Testis (tissue), 3 donors: Measurements from ENCODE around the gene PRDM12. TPM values are rescaled to one million over a fixed set of nuclear protein-coding genes. Genes with fewer than 3 reads are reported as not detected.

Experiments used
- DNase-seq: peaks from one replicate; pipeline ENCODE4 v3.0.0-alpha.2; 2019
- H3K27ac ChIP-seq, 2 donors: fragments of 200-600 bp; sonication (generic); one replicate each; pipeline ENCODE4 v1.5.1; 2019
- H3K27me3 ChIP-seq: fragments of 200-600 bp; sonication (generic); one replicate; pipeline ENCODE4 v1.5.1; 2019
- H3K36me3 ChIP-seq: fragments of 200-600 bp; sonication (generic); one replicate; pipeline ENCODE4 v1.5.1; 2017; ENCODE audit warnings: low read depth; ENCODE audit errors: missing control alignments
- H3K4me1 ChIP-seq: fragments of 200-600 bp; sonication (generic); one replicate; pipeline ENCODE4 v1.5.1; 2019
- H3K4me3 ChIP-seq, 2 donors: fragments of 200-600 bp; sonication (generic); one replicate each; pipeline ENCODE4 v1.5.1; 2017 to 2019
- H3K9me3 ChIP-seq: fragments of 200-600 bp; sonication (generic); one replicate; pipeline ENCODE4 v1.5.1; 2017
- POLR2A ChIP-seq: fragments of 450-650 bp; IDR thresholded peaks from one replicate; pipeline ENCODE4 v1.6.1; 2017; ENCODE audit warnings: antibody characterized with exemption, mild to moderate bottlenecking, moderate library complexity
- WGBS, 2 donors: methylation state at CpG; one replicate each; pipeline ENCODE4 v1.1.5; 2018; 5-methylcytosine and 5-hydroxymethylcytosine counted together
- intact Hi-C: fragments of 100-400 bp; cut with DNase I; formaldehyde crosslinking; loops from one replicate; pipeline ENCODE4 v1.15.1; 2023; ENCODE audit warnings: low total_unique reads
- polyA plus RNA-seq: library from polyadenylated mRNA; stranded (reverse); fragments of 350-450 nt; fragmentation: Illumina TruSeq; extraction: RNeasy Lipid Tissue Mini Kit (QIAGEN cat#74804); gene quantifications from one replicate; pipeline ENCODE4 v1.2.3, GENCODE V29; 2014; ENCODE audit warnings: low read depth, low replicate concordance; ENCODE audit not compliant: insufficient read depth
- total RNA-seq, 2 donors: library from RNA; depleted of rRNA; stranded (reverse); fragments of >200 nt; gene quantifications; one replicate each; pipeline ENCODE4 v1.2.3, GENCODE V29; 2016
- TF ChIP-seq, protein P1 (sequence below), 3 experiments: fragments of 450-650 bp in 2 of 3; fragments of 200-600 bp in 1 of 3; sonication (generic) in 1 of 3; IDR thresholded peaks; one replicate each; pipeline ENCODE4 v1.5.1; 2016 to 2019; ENCODE audit warnings: antibody characterized with exemption in 3 of 3, mild to moderate bottlenecking in 2 of 3, moderate library complexity in 1 of 3

PRDM12 gene
- total and polyA plus RNA-seq, 3 donors from 2014 or later, result 0.32 to 0.71 (median 0.68) TPM

DNA sequence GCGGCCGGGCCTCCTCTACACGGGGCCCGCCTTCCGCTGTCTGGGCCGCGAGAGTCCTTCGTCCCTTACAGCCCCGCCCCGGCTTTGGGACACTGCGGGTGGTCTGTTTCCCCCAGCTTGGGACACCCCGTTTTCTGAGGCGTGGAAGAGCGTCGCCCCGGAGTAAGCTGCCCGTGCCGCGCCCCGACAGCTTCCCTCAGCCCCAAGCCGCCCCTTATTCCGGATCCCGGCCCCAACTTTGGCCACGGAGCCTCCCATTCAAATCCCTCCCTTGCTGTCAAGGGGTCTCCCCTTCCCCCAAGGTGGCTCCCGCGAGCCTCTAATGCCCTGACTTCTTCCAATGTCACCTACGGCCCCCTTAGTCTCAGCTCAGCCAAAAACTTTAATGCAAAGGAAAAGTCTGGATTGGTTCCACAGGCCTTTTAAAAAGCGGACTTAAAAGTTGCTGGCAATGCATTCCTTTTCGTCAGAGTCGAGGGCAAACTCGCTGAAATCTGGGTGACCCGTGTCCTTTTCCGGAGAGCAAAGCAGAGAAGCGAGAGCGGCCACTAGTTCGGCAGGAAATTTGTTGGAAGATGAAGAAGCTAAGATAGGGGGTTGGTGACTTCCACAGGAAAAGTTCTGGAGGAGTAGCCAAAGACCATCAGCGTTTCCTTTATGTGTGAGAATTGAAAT is 49.0 kb downstream of the PRDM12 start:
- H3K27ac ChIP-seq, result peak overlapping the region; percentile 97 to 100
- peak overlapping the region; percentile 77 to 98 for H3K4me3 ChIP-seq
- no peaks in the 10 kb centered on the region for H3K9me3 ChIP-seq
- WGBS, 2 donors, result 0 to 1% methylated on average over 23 of the region's 37 CpGs
- intact Hi-C loops, result no loop called here
- DNase-seq, result peak; percentile 56
- no peaks in the 10 kb centered on the region for H3K27me3 ChIP-seq
- peaks cover 26% of the 10 kb centered on the region for H3K4me1 ChIP-seq
- no peaks in the 10 kb centered on the region for H3K36me3 ChIP-seq
- TF ChIP-seq, protein P1, sequence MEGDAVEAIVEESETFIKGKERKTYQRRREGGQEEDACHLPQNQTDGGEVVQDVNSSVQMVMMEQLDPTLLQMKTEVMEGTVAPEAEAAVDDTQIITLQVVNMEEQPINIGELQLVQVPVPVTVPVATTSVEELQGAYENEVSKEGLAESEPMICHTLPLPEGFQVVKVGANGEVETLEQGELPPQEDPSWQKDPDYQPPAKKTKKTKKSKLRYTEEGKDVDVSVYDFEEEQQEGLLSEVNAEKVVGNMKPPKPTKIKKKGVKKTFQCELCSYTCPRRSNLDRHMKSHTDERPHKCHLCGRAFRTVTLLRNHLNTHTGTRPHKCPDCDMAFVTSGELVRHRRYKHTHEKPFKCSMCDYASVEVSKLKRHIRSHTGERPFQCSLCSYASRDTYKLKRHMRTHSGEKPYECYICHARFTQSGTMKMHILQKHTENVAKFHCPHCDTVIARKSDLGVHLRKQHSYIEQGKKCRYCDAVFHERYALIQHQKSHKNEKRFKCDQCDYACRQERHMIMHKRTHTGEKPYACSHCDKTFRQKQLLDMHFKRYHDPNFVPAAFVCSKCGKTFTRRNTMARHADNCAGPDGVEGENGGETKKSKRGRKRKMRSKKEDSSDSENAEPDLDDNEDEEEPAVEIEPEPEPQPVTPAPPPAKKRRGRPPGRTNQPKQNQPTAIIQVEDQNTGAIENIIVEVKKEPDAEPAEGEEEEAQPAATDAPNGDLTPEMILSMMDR (IDR thresholded peaks at IDR 0.05), result no peak
- TF ChIP-seq POLR2A, result no peak

DNA sequence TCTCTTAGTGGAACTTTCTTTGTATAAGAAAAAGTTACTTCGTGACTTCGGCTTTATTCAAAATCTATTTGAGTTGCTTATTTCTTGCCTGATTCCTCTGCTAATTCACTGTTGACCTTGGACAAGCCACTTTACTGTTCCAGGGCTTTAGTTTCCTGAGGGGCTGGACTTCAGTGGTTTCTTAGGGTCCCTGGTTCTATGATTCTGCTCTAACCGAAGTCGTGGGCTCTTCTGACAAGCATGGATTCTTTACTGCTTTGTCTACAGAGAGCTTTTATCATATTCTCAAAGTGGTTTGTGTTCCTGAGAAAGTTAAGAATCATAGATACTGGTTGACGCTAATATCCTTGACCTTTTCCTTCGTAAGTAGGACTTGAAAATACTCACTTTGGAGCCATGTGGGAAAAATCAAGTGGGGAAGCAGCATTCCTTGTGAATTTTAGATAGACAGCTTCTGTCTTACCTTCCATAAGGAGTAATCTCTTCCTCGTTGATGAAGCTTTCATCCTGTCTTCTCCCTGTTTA is 50.3 kb downstream of the PRDM12 start:
- no peak for TF ChIP-seq POLR2A
- TF ChIP-seq, protein P1 (IDR thresholded peaks at IDR 0.05), result no peak
- DNase-seq, result no peak
- peak overlapping the region; percentile 77 to 100 for H3K27ac ChIP-seq
- no peaks in the 10 kb centered on the region for H3K27me3 ChIP-seq
- peak overlapping the region; percentile 8 to 12 for H3K4me3 ChIP-seq
- H3K9me3 ChIP-seq, result no peaks in the 10 kb centered on the region
- H3K36me3 ChIP-seq, result no peaks in the 10 kb centered on the region
- H3K4me1 ChIP-seq, result peaks cover 26% of the 10 kb centered on the region
- intact Hi-C loops, result no loop called here
- 5 to 6% methylated on average over 7 of the region's 7 CpGs for WGBS, 2 donors

DNA sequence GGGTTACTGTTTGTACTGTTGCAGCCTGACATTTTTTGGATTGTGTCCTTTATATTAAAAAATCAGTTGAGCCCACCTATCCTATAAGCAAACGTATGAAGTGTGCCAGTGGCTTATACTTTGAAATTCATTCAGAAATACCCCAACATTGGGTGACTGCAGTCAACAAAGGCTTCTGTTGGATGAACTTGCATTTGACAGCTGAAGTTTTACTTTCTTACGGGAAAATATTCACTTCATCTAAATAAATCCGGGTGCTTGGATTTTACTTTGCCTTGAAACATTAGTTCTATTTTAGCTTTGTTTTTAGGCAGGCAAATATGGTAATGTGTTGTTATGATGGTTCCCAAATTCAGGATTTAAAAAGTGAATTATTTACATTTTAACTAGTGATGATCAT is 50.9 kb downstream of the PRDM12 start:
- peak overlapping the region; percentile 77 to 100 for H3K27ac ChIP-seq
- no peaks in the 10 kb centered on the region for H3K9me3 ChIP-seq
- H3K36me3 ChIP-seq, result no peaks in the 10 kb centered on the region
- 7 to 13% methylated on average over 3 of the region's 3 CpGs for WGBS, 2 donors
- H3K27me3 ChIP-seq, result no peaks in the 10 kb centered on the region
- DNase-seq, result no peak
- peak overlapping the region; percentile 8 to 12 for H3K4me3 ChIP-seq
- H3K4me1 ChIP-seq, result peaks cover 26% of the 10 kb centered on the region
- intact Hi-C loops, result no loop called here
- TF ChIP-seq, protein P1 (IDR thresholded peaks at IDR 0.05), result no peak
- TF ChIP-seq POLR2A, result no peak

DNA sequence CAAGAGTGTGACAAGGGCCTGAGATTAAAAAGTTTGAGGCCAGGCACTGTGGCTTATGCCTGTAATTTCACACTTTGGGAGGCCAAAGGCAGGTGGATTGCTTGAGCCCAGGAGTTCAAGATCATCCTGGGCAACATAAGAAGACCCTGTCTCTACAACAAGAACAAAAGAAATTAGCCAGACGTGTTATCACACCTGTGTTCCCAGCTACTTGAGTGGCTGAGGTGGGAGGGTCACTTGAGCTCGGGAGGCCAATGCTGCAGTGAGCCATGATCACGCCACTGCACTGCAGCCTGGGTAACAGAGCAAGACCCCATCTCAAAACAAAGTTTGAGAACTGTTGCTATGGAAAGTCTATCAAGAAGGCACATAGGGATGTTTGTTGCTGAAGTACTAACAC is 54.2 kb downstream of the PRDM12 start:
- TF ChIP-seq, protein P1 (IDR thresholded peaks at IDR 0.05), result no peak
- no peak for TF ChIP-seq POLR2A
- DNase-seq, result no peak
- H3K27ac ChIP-seq, result no peak overlapping the region
- WGBS, 2 donors, result 63 to 91% methylated on average over 3 of the region's 3 CpGs
- H3K4me3 ChIP-seq, result no peak overlapping the region
- peaks cover 26% of the 10 kb centered on the region for H3K4me1 ChIP-seq
- intact Hi-C loops, result no loop called here
- H3K27me3 ChIP-seq, result no peaks in the 10 kb centered on the region
- H3K36me3 ChIP-seq, result no peaks in the 10 kb centered on the region
- H3K9me3 ChIP-seq, result no peaks in the 10 kb centered on the region

DNA sequence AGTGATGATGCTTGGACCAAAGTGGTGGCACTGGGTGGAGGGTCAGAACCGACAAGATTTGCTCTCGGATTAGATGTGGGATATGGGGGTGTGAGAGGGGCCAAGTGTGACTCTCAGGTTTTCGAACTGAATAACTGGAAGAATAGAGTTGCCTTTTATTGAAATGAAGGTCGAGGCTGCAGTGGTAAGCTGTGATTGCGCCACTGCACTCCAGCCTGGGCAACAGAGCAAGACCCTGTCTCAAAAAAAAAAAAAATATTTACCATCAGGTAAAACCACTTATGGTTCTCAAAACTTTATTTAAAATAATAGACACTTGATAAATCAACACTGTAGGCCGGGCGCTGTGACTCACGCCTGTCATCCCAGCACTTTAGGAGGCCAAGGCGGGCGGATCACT is 56.4 kb downstream of the PRDM12 start:
- WGBS, 2 donors, result 91 to 94% methylated on average over 10 of the region's 10 CpGs
- TF ChIP-seq, protein P1 (IDR thresholded peaks at IDR 0.05), result no peak
- TF ChIP-seq POLR2A, result no peak
- H3K27ac ChIP-seq, result no peak overlapping the region
- H3K4me1 ChIP-seq, result peaks cover 10% of the 10 kb centered on the region
- no peaks in the 10 kb centered on the region for H3K9me3 ChIP-seq
- H3K4me3 ChIP-seq, result no peak overlapping the region
- no peaks in the 10 kb centered on the region for H3K27me3 ChIP-seq
- no peak for DNase-seq
- no peaks in the 10 kb centered on the region for H3K36me3 ChIP-seq
- intact Hi-C loops, result no loop called here
